Measurements from ENCODE around the gene TAF4.

DNA sequence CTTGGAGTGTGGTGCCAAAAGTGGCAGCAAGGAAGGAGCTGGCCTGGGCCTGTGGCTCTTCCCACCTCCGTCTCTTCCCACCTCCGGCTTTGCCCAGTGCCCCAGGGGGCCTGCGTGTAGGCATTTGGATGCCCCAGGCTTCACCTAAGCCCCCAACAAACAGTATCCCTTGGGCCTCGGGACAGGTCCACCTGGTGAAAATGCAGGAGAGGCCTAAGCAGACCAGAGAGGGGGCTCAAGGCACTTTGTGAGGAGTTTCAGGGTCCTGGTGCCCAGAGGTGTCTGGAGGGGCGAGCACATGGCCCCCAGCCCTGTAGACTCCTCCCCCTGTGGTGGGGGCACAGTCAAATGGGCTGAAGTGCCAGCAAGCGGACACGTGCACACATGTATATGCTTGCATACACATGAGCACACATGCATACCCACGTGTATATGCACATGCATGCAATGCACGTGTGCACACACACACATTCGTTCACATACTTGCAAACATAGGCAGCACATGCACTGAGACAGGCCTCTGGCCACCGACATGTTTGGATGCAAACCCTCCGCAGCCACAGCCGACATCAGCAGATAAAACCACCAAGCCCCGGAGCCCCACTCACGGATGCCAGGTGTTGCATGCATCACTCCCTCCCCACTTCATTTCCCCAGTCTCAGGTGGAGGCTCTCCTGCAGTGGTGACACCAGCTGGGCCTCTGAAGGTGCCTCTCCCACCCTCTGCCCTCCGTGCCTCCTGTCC is 124.5 kb downstream of the TAF4 start:
- TF ChIP-seq, protein P1, sequence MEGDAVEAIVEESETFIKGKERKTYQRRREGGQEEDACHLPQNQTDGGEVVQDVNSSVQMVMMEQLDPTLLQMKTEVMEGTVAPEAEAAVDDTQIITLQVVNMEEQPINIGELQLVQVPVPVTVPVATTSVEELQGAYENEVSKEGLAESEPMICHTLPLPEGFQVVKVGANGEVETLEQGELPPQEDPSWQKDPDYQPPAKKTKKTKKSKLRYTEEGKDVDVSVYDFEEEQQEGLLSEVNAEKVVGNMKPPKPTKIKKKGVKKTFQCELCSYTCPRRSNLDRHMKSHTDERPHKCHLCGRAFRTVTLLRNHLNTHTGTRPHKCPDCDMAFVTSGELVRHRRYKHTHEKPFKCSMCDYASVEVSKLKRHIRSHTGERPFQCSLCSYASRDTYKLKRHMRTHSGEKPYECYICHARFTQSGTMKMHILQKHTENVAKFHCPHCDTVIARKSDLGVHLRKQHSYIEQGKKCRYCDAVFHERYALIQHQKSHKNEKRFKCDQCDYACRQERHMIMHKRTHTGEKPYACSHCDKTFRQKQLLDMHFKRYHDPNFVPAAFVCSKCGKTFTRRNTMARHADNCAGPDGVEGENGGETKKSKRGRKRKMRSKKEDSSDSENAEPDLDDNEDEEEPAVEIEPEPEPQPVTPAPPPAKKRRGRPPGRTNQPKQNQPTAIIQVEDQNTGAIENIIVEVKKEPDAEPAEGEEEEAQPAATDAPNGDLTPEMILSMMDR (IDR thresholded peaks at IDR 0.05), result no peak
- TF ChIP-seq POLR2AphosphoS5 (IDR thresholded peaks at IDR 0.05; ENCODE audit: low read depth, low read length), result no peak
- TF ChIP-seq, protein P2, sequence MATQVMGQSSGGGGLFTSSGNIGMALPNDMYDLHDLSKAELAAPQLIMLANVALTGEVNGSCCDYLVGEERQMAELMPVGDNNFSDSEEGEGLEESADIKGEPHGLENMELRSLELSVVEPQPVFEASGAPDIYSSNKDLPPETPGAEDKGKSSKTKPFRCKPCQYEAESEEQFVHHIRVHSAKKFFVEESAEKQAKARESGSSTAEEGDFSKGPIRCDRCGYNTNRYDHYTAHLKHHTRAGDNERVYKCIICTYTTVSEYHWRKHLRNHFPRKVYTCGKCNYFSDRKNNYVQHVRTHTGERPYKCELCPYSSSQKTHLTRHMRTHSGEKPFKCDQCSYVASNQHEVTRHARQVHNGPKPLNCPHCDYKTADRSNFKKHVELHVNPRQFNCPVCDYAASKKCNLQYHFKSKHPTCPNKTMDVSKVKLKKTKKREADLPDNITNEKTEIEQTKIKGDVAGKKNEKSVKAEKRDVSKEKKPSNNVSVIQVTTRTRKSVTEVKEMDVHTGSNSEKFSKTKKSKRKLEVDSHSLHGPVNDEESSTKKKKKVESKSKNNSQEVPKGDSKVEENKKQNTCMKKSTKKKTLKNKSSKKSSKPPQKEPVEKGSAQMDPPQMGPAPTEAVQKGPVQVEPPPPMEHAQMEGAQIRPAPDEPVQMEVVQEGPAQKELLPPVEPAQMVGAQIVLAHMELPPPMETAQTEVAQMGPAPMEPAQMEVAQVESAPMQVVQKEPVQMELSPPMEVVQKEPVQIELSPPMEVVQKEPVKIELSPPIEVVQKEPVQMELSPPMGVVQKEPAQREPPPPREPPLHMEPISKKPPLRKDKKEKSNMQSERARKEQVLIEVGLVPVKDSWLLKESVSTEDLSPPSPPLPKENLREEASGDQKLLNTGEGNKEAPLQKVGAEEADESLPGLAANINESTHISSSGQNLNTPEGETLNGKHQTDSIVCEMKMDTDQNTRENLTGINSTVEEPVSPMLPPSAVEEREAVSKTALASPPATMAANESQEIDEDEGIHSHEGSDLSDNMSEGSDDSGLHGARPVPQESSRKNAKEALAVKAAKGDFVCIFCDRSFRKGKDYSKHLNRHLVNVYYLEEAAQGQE (IDR thresholded peaks at IDR 0.05; ENCODE audit: insufficient read depth in 1 of 2, low read depth in 2 of 2, low read length in 1 of 2), result no peak
- no peak for TF ChIP-seq SIN3A (IDR thresholded peaks at IDR 0.05; ENCODE audit: borderline replicate concordance, insufficient read depth, low read depth, low read length)

Measured in Panc1 (cell line).